ENCODE data around the gene EIF2B4.

DNA sequence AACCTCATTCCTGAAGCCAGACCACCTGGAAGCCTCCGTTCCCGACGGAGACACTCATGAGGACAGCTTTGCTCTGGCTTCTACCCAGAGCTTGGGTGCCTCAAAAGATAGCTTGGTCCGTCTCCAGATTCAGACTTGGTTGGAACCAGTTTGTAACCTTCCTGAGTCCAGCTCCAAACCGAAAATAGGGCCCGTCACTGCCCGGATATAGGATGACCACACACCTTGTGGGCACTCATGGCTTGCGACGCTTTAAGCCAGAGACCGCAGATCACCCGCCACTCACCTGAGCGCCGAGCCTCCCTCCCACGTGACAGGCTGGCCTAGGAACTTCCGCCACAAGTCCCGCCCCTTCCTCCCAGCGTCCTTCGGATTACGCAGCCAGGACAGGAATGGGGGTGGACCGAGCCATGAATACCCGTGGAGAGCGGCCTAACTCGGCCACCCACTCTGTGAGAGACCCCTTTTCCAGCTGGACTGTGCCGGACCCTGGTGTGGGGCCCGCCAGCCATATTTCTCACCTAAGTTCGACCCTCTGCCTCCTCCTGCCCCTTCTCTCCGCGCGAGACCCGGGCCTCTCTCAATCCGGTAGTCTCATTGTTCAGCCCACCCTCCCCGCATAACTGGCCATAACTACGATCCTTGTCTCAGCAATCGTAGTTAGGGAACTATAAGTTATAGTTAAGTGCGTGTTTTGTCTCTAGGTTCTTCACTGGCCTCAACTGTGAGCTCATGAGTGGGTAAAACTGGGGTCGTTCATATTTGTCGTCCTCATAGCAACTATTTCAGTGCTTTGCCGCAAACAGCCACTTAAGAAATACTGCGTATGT, 47.2 kb downstream of the EIF2B4 start, which contains the start of gene MPV17:
- TF ChIP-seq POLR2A (IDR thresholded peaks at IDR 0.05) (peak; percentile 42 to 87), EP300 (IDR thresholded peaks at IDR 0.05) (peak in 1 of 2 donors; percentile 95)
- TF ChIP-seq, protein P1, sequence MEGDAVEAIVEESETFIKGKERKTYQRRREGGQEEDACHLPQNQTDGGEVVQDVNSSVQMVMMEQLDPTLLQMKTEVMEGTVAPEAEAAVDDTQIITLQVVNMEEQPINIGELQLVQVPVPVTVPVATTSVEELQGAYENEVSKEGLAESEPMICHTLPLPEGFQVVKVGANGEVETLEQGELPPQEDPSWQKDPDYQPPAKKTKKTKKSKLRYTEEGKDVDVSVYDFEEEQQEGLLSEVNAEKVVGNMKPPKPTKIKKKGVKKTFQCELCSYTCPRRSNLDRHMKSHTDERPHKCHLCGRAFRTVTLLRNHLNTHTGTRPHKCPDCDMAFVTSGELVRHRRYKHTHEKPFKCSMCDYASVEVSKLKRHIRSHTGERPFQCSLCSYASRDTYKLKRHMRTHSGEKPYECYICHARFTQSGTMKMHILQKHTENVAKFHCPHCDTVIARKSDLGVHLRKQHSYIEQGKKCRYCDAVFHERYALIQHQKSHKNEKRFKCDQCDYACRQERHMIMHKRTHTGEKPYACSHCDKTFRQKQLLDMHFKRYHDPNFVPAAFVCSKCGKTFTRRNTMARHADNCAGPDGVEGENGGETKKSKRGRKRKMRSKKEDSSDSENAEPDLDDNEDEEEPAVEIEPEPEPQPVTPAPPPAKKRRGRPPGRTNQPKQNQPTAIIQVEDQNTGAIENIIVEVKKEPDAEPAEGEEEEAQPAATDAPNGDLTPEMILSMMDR (IDR thresholded peaks at IDR 0.05) = peak in 1 of 5 experiments; percentile 21

All from tibial nerve (tissue), 4 donors.